ENCODE results near the gene TMEM108.
A peak's percentile ranks its signal among the peaks of the same experiment; 100 is the strongest.

The TMEM108 gene

GRCh38 chr3:133096900-133097613 lies 58.9 kb downstream of the TMEM108 start (continued):
- no peak for TF ChIP-seq PATZ1 (CRISPR knock-in tag; IDR thresholded peaks at IDR 0.05; ENCODE audit: borderline replicate concordance)
- no peak for TF ChIP-seq ZNF70 (CRISPR knock-in tag; IDR thresholded peaks at IDR 0.05)
- TF ChIP-seq ZFP3 (CRISPR knock-in tag; IDR thresholded peaks at IDR 0.05), result no peak
- no peak for TF ChIP-seq ZFP30 (CRISPR knock-in tag; IDR thresholded peaks at IDR 0.05)
- TF ChIP-seq RARB (CRISPR knock-in tag; IDR thresholded peaks at IDR 0.05), result no peak
- TF ChIP-seq ZC3H10 (CRISPR knock-in tag; IDR thresholded peaks at IDR 0.05), result no peak
- peak; percentile 68; the same call in 1 of the 2 replicates for TF ChIP-seq TSHZ2 (CRISPR knock-in tag; IDR thresholded peaks at IDR 0.05)
- TF ChIP-seq TCF4 (CRISPR knock-in tag; IDR thresholded peaks at IDR 0.05; ENCODE audit: borderline replicate concordance), result peak; percentile 25; the same call in 1 of the 2 replicates
- 0 out of 2 replicates have a peak, but pooled peaks have one; percentile 27 for TF ChIP-seq SNAI2 (CRISPR knock-in tag; IDR thresholded peaks at IDR 0.05)

- ATAC-seq, result no peak
- TF ChIP-seq BACH2 (CRISPR knock-in tag; IDR thresholded peaks at IDR 0.05; ENCODE audit: borderline replicate concordance) (no peak), PPARA (CRISPR knock-in tag; IDR thresholded peaks at IDR 0.05; ENCODE audit: borderline replicate concordance) (no peak), ARNTL (CRISPR knock-in tag; IDR thresholded peaks at IDR 0.05; ENCODE audit: borderline replicate concordance, low read depth) (no peak), OSR1 (CRISPR knock-in tag; IDR thresholded peaks at IDR 0.05) (no peak), SNAI2 (CRISPR knock-in tag; IDR thresholded peaks at IDR 0.05) (no peak), TSHZ2 (CRISPR knock-in tag; IDR thresholded peaks at IDR 0.05) (no peak), ZNF565 (CRISPR knock-in tag; conservative IDR thresholded peaks at IDR 0.05; ENCODE audit: low read depth) (no peak), ZNF70 (CRISPR knock-in tag; IDR thresholded peaks at IDR 0.05) (no peak), RARB (CRISPR knock-in tag; IDR thresholded peaks at IDR 0.05) (no peak), CREB5 (CRISPR knock-in tag; IDR thresholded peaks at IDR 0.05; ENCODE audit: low read depth) (no peak), PATZ1 (CRISPR knock-in tag; IDR thresholded peaks at IDR 0.05; ENCODE audit: borderline replicate concordance) (no peak), GLIS3 (CRISPR knock-in tag; IDR thresholded peaks at IDR 0.05) (no peak), ZC3H10 (CRISPR knock-in tag; IDR thresholded peaks at IDR 0.05) (no peak), TOX (CRISPR knock-in tag; IDR thresholded peaks at IDR 0.05; ENCODE audit: borderline replicate concordance) (no peak), ZNF8 (CRISPR knock-in tag; IDR thresholded peaks at IDR 0.05) (no peak), ISL1 (CRISPR knock-in tag; IDR thresholded peaks at IDR 0.05) (no peak), ESRRG (CRISPR knock-in tag; IDR thresholded peaks at IDR 0.05) (no peak)
Observed at GRCh38 chr3:133103706-133104105, 65.5 kb downstream of the TMEM108 start.
